Upper lobe of right lung (tissue), 1 donor: ENCODE data around the gene CNOT2. TPM values are rescaled to one million over a fixed set of nuclear protein-coding genes. Genes with fewer than 3 reads are reported as not detected.

ENCODE experiments used
- ATAC-seq: fragments of 200-7000 bp; cut with Tn5 transposase; one replicate; pipeline ENCODE4 v1.9.1; 2020; ENCODE audit warnings: mild to moderate bottlenecking, moderate library complexity
- DNase-seq: peaks from one replicate; pipeline ENCODE4 v3.0.0-alpha.2; 2020
- H3K27ac ChIP-seq: fragments of 200-600 bp; one replicate; pipeline ENCODE4 v1.8.0; 2022
- H3K27me3 ChIP-seq: fragments of 200-600 bp; one replicate; pipeline ENCODE4 v1.8.0; 2022; ENCODE audit warnings: mild to moderate bottlenecking
- H3K36me3 ChIP-seq: fragments of 200-600 bp; one replicate; pipeline ENCODE4 v1.8.0; 2022
- H3K4me1 ChIP-seq: fragments of 200-600 bp; one replicate; pipeline ENCODE4 v1.8.0; 2022
- H3K4me3 ChIP-seq: fragments of 200-600 bp; one replicate; pipeline ENCODE4 v1.8.0; 2022; ENCODE audit warnings: mild to moderate bottlenecking
- H3K9me3 ChIP-seq: fragments of 200-600 bp; one replicate; pipeline ENCODE4 v1.8.0; 2022
- intact Hi-C: fragments of 100-400 bp; cut with DNase I; formaldehyde crosslinking; loops from one replicate; pipeline ENCODE4 v1.11.0; 2022
- long read RNA-seq: library from polyadenylated mRNA; unstranded; transcript quantifications from one replicate; pipeline ENCODE4 v2.0.0, GENCODE V29; 2021
- total RNA-seq: library from RNA; stranded (reverse); fragmentation: NEBNext Ultra II Directional; extraction: Animal tissue kit (Norgen Biotek cat#: 25700); gene quantifications from one replicate; pipeline ENCODE4 v1.2.1, GENCODE V29; 2021
- TF ChIP-seq, protein P1 (sequence below): fragments of 200-600 bp; IDR thresholded peaks from one replicate; pipeline ENCODE4 v1.8.0; 2022; ENCODE audit warnings: antibody characterized with exemption
- donor health status: DM: no; HTN: yes; CAD: no; lungs with severe emphysema.

CNOT2 gene, protein sequence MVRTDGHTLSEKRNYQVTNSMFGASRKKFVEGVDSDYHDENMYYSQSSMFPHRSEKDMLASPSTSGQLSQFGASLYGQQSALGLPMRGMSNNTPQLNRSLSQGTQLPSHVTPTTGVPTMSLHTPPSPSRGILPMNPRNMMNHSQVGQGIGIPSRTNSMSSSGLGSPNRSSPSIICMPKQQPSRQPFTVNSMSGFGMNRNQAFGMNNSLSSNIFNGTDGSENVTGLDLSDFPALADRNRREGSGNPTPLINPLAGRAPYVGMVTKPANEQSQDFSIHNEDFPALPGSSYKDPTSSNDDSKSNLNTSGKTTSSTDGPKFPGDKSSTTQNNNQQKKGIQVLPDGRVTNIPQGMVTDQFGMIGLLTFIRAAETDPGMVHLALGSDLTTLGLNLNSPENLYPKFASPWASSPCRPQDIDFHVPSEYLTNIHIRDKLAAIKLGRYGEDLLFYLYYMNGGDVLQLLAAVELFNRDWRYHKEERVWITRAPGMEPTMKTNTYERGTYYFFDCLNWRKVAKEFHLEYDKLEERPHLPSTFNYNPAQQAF
- 71.4 TPM for total RNA-seq
- long read RNA-seq, transcript CNOT2-201 (16 exons, 3,282 nt) = major isoform, 63 of 98 reads
- long read RNA-seq, partial matches to known transcripts = 7 of 98 reads
- long read RNA-seq, other reads (novel, unspliced or antisense) = 23 of 98 reads

DNA sequence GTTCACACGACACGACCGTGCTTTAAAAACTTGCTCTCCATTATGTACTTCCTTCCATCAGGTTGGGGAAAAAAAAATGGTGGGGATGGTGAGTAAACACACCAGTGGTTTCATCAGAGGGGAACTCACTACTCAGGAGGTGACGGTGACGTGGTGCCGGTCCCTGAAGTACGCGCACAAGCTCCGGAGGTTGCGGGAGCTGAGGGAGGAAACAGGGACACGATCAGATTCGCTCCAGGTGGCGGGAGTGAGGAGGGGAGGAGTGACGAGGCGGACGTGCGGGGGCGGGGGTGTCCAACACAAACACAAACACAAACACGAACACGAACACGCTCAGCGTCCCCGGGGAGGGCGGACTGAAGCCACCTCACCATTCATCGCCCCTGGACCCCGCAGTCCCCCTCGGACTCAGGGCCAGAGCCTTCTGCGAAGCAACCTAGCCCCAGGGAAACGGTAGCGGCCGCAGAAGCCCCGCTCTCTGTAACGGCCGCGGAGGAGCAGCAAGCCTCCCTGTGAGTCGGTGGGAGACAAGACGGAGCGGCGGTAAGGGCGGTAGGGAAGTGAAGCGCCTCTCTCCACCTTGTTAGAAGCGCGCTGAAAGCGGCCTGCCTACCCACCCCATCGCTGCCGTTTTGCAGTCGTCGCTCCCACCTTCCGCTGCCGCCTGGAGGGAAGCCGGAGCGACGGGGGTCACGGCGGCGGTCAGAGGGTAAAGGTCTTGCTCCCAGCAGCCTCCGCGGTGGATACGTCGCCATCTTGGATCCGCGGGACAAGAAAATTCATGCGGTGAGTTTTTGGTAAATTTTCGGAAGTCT, at the start of gene CNOT2:
CNOT2 (plus strand) TSS at position 739 of the 815 bp plus-strand sequence. CDS start 34,794 bp downstream, outside the sequence.
- no peaks in the 10 kb centered on the region for H3K9me3 ChIP-seq
- peaks cover 11% of the 10 kb centered on the region for H3K36me3 ChIP-seq
- peak within 1 kb of the TSS; percentile 88 for H3K4me3 ChIP-seq
- TF ChIP-seq, protein P1, sequence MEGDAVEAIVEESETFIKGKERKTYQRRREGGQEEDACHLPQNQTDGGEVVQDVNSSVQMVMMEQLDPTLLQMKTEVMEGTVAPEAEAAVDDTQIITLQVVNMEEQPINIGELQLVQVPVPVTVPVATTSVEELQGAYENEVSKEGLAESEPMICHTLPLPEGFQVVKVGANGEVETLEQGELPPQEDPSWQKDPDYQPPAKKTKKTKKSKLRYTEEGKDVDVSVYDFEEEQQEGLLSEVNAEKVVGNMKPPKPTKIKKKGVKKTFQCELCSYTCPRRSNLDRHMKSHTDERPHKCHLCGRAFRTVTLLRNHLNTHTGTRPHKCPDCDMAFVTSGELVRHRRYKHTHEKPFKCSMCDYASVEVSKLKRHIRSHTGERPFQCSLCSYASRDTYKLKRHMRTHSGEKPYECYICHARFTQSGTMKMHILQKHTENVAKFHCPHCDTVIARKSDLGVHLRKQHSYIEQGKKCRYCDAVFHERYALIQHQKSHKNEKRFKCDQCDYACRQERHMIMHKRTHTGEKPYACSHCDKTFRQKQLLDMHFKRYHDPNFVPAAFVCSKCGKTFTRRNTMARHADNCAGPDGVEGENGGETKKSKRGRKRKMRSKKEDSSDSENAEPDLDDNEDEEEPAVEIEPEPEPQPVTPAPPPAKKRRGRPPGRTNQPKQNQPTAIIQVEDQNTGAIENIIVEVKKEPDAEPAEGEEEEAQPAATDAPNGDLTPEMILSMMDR = no peak
- H3K4me1 ChIP-seq = peaks cover 44% of the 10 kb centered on the region
- intact Hi-C loops = no loop called here
- peak; percentile 96 for ATAC-seq
- peak within 1 kb of the TSS; percentile 96 for H3K27ac ChIP-seq
- H3K27me3 ChIP-seq = no peaks in the 10 kb centered on the region
- peak; percentile 96 for DNase-seq

DNA sequence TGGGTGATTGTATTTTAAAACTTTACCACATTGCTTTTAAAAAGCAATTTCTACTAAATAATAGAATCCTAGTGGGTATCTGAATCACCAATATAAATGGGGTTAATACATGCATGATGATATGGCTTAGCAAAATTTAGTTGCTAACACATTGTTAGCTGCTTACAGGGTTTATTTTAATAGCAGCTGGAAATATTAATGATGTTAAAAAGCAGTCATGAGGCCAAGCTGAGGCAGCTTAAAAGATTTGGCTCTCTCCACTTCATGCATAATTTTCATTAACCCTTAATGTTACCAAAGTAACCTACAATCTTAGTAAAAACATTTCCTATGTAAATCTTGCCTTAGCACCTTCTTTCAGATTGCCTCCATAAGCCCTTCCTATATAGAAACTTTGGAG, 49.2 kb upstream of the CNOT2 start:
- no peak overlapping the region for H3K4me3 ChIP-seq
- intact Hi-C loops = no loop called here

DNA sequence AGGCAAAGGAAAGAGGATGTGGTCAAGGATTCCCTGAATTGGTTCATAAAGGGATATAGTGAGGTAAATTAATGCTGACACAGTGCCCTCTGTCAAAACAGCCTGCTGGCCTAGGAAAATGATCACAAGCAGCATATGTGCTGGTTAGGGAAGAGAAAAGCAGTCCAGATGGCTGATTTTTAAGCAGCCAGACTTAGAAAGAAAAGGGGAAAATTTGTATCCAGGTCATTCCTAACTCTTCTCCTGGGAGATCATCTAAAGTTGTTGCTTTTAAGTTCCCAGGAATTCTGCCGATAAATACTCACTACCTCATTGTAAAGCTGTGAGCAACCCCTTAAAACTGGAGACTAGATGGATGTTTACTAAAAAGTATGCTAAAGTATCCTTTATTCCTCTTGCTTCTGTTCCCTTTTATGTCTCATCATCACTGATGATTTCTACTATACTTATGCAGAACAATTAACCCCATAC, 46.4 kb upstream of the CNOT2 start:
- ATAC-seq (peak; percentile 68), DNase-seq (no peak)
- Histone ChIP-seq H3K36me3 (no peaks in the 10 kb centered on the region), H3K9me3 (no peaks in the 10 kb centered on the region), H3K27me3 (no peaks in the 10 kb centered on the region), H3K27ac (no peak overlapping the region), H3K4me3 (no peak overlapping the region), H3K4me1 (no peaks in the 10 kb centered on the region)
- intact Hi-C loops = no loop called here
- TF ChIP-seq, protein P1 = no peak

More for the DNA sequence above, 49.2 kb upstream of the CNOT2 start:
- Histone ChIP-seq H3K36me3 (no peaks in the 10 kb centered on the region), H3K9me3 (no peaks in the 10 kb centered on the region), H3K4me1 (no peaks in the 10 kb centered on the region), H3K27me3 (no peaks in the 10 kb centered on the region), H3K27ac (no peak overlapping the region)
- TF ChIP-seq, protein P1 = no peak
- no peak for ATAC-seq
- no peak for DNase-seq

DNA sequence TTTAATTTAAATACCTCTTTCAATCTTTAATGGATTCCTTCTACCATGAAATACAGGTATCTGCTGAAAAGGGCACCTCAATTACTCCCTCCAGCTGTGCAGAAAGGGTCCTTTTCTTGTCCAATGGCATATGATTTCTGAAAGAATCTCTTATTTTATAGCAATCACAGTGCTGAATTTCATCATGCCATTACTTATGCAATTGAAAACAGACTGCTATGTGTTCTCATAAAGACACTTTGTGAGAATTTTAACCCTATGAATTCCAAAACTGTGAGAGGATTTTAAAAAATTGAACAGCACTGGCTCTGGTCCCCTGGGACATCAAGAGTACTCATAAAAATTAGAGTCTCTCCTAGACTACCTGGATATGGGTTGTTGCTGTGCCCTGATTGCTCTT, 45.9 kb upstream of the CNOT2 start:
- intact Hi-C loops = no loop called here
- Histone ChIP-seq H3K27me3 (no peaks in the 10 kb centered on the region), H3K36me3 (no peaks in the 10 kb centered on the region), H3K27ac (no peak overlapping the region), H3K4me3 (no peak overlapping the region), H3K9me3 (no peaks in the 10 kb centered on the region), H3K4me1 (no peaks in the 10 kb centered on the region)
- TF ChIP-seq, protein P1 = no peak
- DNase-seq = no peak
- no peak for ATAC-seq

DNA sequence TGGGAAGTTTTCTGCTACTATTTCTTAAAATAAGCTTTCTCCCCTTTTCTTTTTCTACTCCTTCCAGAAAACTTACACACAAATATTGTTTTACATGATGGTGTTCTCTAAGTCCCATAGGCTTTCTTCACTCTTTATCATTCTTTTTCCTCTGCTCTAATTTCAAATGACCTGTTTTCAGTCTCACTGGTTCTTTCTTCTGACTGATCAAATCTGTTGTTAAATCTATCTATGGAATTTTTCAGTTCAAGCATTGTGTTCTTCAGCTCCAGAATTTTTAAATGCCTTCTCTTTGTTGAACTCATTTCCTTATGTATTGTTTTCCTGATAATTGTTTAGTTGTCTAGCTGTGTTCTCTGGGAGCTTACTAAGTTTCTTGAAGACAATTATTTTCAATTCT, 29.5 kb upstream of the CNOT2 start:
- Histone ChIP-seq H3K4me1 (no peaks in the 10 kb centered on the region), H3K27ac (no peak overlapping the region), H3K36me3 (no peaks in the 10 kb centered on the region), H3K9me3 (no peaks in the 10 kb centered on the region), H3K4me3 (no peak overlapping the region), H3K27me3 (no peaks in the 10 kb centered on the region)
- DNase-seq (no peak), ATAC-seq (no peak)
- TF ChIP-seq, protein P1 = no peak
- intact Hi-C loops = no loop called here
